Neural crest cell (in vitro differentiated cells): ENCODE data around the gene IQCK. TPM values are rescaled to one million over a fixed set of nuclear protein-coding genes. Genes with fewer than 3 reads are reported as not detected.

Experiments
- DNase-seq: peaks from one replicate; pipeline ENCODE4 v3.0.0; 2021; ENCODE audit warnings: low read depth, mixed read lengths, low spot score
- H3K27ac Mint-ChIP-seq: one replicate; pipeline ENCODE4 v1.8.0; 2021; ENCODE audit warnings: mild to moderate bottlenecking, mixed read lengths; ENCODE audit not compliant: unreplicated experiment
- H3K27me3 Mint-ChIP-seq: 2 replicates; pipeline ENCODE4 v1.8.0; 2021; ENCODE audit warnings: low read depth, mild to moderate bottlenecking, mixed read lengths
- H3K36me3 Mint-ChIP-seq: 2 replicates; pipeline ENCODE4 v1.8.0; 2021; ENCODE audit warnings: low read depth, mild to moderate bottlenecking, mixed read lengths
- H3K4me1 Mint-ChIP-seq: 2 replicates; pipeline ENCODE4 v1.8.0; 2021; ENCODE audit warnings: mixed read lengths
- H3K4me3 Mint-ChIP-seq: one replicate; pipeline ENCODE4 v1.8.0; 2021; ENCODE audit warnings: mild to moderate bottlenecking, mixed read lengths
- H3K9me3 Mint-ChIP-seq: 2 replicates; pipeline ENCODE4 v1.8.0; 2021; ENCODE audit warnings: mixed read lengths
- total RNA-seq: library from RNA; stranded (reverse); gene quantifications from 2 replicates; pipeline ENCODE4 v1.2.1, GENCODE V29; 2021
- TF ChIP-seq, protein P1 (sequence below): fragments of 200-600 bp; sonication (generic); conservative IDR thresholded peaks from 2 replicates; pipeline ENCODE4 v1.5.0; 2021; ENCODE audit warnings: antibody characterized with exemption, mild to moderate bottlenecking

The IQCK gene
- total RNA-seq, 1 donor from 2014 or later: 23.7 TPM

DNA sequence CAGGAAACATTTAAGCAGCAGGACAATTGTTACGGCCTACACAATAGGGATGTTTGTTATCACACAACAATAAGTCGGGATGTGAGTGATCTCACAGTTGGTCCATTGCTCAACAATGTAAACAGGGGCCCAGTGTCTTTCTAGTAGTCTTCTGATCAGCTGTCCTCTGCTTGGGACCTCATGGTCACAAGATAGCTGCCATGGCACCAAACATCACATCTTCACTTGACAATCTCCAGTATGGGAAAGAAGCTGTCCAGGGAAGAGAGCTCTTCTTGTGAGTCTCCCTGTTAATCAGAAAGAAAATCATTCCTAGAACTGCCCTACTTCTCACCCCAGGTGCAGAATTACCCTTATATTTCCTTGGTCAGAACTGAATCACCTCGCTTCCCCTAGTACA, 172.8 kb downstream of the IQCK start:
- no peaks in the 10 kb centered on the region for H3K9me3 Mint-ChIP-seq
- H3K4me3 Mint-ChIP-seq: no peak overlapping the region
- no peaks in the 10 kb centered on the region for H3K36me3 Mint-ChIP-seq
- peaks cover 10% of the 10 kb centered on the region for H3K4me1 Mint-ChIP-seq
- H3K27me3 Mint-ChIP-seq: peaks cover 3% of the 10 kb centered on the region
- TF ChIP-seq, protein P1, sequence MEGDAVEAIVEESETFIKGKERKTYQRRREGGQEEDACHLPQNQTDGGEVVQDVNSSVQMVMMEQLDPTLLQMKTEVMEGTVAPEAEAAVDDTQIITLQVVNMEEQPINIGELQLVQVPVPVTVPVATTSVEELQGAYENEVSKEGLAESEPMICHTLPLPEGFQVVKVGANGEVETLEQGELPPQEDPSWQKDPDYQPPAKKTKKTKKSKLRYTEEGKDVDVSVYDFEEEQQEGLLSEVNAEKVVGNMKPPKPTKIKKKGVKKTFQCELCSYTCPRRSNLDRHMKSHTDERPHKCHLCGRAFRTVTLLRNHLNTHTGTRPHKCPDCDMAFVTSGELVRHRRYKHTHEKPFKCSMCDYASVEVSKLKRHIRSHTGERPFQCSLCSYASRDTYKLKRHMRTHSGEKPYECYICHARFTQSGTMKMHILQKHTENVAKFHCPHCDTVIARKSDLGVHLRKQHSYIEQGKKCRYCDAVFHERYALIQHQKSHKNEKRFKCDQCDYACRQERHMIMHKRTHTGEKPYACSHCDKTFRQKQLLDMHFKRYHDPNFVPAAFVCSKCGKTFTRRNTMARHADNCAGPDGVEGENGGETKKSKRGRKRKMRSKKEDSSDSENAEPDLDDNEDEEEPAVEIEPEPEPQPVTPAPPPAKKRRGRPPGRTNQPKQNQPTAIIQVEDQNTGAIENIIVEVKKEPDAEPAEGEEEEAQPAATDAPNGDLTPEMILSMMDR: no peak
- H3K27ac Mint-ChIP-seq: no peak overlapping the region
- DNase-seq: no peak

DNA sequence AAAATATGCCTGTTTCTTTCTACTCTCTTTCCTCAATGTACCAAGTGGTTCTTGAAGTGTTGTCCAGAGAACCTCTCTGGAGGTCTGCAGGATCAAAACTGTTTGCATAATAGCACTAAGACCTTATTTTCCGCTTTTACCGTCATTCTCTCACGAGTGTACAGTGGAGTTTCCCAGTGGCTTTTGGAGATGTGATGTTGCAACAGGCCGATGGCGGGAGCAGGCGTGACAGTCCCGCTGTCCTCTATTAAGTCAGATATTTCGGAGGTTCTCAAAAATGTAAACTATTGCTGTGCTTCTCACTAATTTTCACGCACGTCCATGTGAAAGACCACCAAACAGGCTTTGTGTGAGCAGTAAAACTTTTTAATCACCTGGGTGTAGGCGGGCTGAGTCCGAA, 174.8 kb downstream of the IQCK start:
- Mint-ChIP-seq H3K27me3 (peaks cover 4% of the 10 kb centered on the region), H3K27ac (peak overlapping the region; percentile 19), H3K36me3 (no peaks in the 10 kb centered on the region), H3K4me3 (no peak overlapping the region), H3K9me3 (no peaks in the 10 kb centered on the region), H3K4me1 (no peaks in the 10 kb centered on the region)
- no peak for DNase-seq
- TF ChIP-seq, protein P1: no peak

DNA sequence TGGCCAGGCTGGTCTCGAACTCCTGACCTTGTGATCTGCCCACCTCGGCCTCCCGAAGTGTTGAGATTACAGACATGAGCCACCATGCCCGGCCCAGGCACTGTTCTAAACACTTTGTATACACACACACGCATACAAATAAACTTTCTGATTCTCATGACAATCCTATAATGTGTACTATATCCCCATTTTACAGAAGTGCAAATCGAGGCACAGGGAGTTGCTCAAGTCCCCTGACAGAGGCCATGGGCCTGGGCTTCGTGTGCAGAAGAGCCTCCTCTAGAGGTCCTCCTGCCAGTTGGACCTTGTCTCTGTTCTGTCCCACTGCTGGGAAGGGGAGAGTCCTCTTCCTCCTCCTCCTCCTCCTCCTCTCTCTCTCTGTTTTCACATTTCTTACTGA, 176.5 kb downstream of the IQCK start:
- H3K4me3 Mint-ChIP-seq: no peak overlapping the region
- peaks cover 4% of the 10 kb centered on the region for H3K4me1 Mint-ChIP-seq
- no peak overlapping the region for H3K27ac Mint-ChIP-seq
- TF ChIP-seq, protein P1: no peak
- H3K9me3 Mint-ChIP-seq: no peaks in the 10 kb centered on the region
- peaks cover 8% of the 10 kb centered on the region for H3K27me3 Mint-ChIP-seq
- H3K36me3 Mint-ChIP-seq: no peaks in the 10 kb centered on the region
- DNase-seq: no peak

DNA sequence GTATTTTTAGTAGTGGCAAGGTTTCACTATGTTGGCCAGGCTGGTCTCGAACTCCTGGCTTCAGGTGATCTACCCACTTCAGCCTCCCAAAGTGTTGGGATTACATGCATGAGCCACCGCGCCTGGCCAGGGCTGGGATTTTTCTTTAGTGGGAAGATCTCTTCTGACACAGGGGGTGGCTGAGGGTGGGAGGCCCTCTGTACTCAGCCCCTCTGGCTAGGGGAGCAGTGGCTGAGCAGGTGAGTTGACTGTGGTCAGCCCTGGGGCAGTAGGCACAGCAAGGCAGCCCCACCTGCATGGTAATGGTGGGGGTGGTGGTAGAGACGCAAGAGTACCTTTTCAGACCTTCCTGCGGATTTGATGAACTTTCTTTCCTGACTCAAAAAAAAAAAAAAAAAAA, 178.9 kb downstream of the IQCK start:
- H3K9me3 Mint-ChIP-seq: no peaks in the 10 kb centered on the region
- no peaks in the 10 kb centered on the region for H3K36me3 Mint-ChIP-seq
- H3K4me1 Mint-ChIP-seq: peaks cover 4% of the 10 kb centered on the region
- DNase-seq: no peak
- no peak overlapping the region for H3K4me3 Mint-ChIP-seq
- H3K27me3 Mint-ChIP-seq: peaks cover 8% of the 10 kb centered on the region
- TF ChIP-seq, protein P1: no peak
- no peak overlapping the region for H3K27ac Mint-ChIP-seq

DNA sequence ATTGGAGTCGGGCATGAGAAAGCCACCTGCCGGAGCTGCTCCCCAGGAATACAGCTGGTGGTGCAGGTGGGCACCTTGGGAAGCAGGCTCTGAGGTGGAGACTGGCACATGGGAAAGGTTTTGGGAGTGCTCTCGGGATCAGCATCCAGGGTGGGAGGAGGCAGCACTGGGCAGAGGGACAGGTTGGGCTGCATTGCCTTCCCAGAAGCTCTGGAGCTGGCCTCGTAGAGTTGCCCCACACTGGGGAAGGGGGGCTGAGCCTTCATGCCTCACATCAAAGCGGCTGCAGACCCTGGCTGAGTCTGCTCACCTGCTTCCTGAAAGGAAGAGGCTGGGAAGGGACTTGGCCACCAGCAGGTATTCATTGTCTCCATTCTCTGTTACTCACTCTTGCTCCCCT, 180.1 kb downstream of the IQCK start:
- Mint-ChIP-seq H3K4me3 (no peak overlapping the region), H3K4me1 (peaks cover 4% of the 10 kb centered on the region), H3K27me3 (peaks cover 8% of the 10 kb centered on the region), H3K9me3 (no peaks in the 10 kb centered on the region), H3K36me3 (no peaks in the 10 kb centered on the region), H3K27ac (no peak overlapping the region)
- TF ChIP-seq, protein P1: no peak
- no peak for DNase-seq
